ENCODE measurements around the gene NCK2. TPM values are rescaled to one million over a fixed set of nuclear protein-coding genes. Genes with fewer than 3 reads are reported as not detected.
A peak's percentile ranks its signal among the peaks of the same experiment; 100 is the strongest.

Gene NCK2
- total and polyA plus RNA-seq, 2 experiments from 2014 or later: 72.6 to 100 TPM

DNA sequence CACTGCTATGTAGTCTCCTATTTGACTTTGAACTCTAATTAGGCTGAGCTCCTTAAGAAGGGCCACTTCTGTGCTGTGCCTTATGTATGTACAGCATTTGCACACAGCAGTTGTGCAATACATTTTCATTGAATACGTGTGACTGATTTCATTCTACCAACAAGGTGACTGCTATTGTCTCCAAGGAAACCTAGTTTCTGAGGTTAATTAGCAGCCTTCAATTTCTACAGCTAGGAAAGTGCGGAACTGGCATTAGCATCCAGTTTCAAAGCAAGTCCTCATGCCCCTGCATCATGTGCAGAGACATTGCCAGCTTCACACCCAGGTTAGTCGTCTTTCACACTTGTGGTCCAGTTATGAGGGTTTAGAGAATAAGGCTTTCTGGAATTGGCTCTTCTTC lies 58.6 kb downstream of the NCK2 start:
- H2AFZ ChIP-seq: no peak overlapping the region
- DNase-seq (ENCODE audit: low spot score): no peak
- no peaks in the 10 kb centered on the region for H3K9me3 ChIP-seq (ENCODE audit: low read depth)
- H3K9me2 ChIP-seq (replicated peaks; ENCODE audit: insufficient read depth): no peaks in the 10 kb centered on the region
- H3K27ac ChIP-seq: peak overlapping the region; percentile 63
- TF ChIP-seq CTCF (IDR thresholded peaks at IDR 0.05; ENCODE audit: poor library complexity): no peak
- no peak for TF ChIP-seq EZH2phosphoT487 (IDR thresholded peaks at IDR 0.05; ENCODE audit: low read depth, severe bottlenecking, unreplicated experiment)
- no peak for TF ChIP-seq EZH2 (IDR thresholded peaks at IDR 0.05; ENCODE audit: borderline replicate concordance)
- no peak overlapping the region for H3K4me2 ChIP-seq
- no peaks in the 10 kb centered on the region for H3K27me3 ChIP-seq
- H3K79me2 ChIP-seq: peaks cover 99% of the 10 kb centered on the region
- H4K20me1 ChIP-seq (ENCODE audit: insufficient read depth, poor library complexity, severe bottlenecking): peaks cover 70% of the 10 kb centered on the region
- H3K4me3 ChIP-seq: no peak overlapping the region
- peaks cover 41% of the 10 kb centered on the region for H3K4me1 ChIP-seq (ENCODE audit: insufficient read depth)
- no peaks in the 10 kb centered on the region for H3K36me3 ChIP-seq (replicated peaks; ENCODE audit: insufficient read depth, low read depth)
- WGBS (ENCODE audit: low lambda C conversion rate, missing lambda C conversion rate): 84% methylated on average over 3 of the region's 3 CpGs

DNA sequence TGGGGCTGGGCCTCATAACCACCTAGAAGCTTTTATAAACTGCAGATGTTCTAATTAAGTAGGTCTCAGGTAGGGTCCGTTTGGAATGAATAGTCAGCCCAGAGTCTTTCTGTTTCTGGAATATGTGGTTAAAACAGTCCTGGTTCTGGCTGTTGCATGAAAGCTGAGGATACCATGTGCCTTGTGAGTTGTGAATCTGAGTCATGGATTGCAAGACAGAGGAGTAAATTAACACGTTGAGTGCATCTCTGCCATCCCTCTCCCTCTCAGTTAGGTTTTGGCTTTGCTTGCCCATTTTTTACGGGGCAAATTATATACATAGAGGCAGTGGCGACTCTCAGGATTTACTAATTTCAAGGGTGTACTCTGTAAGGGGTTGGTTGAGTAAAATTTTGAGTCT lies 59.1 kb downstream of the NCK2 start:
- 74% methylated on average over 4 of the region's 4 CpGs for WGBS (ENCODE audit: low lambda C conversion rate, missing lambda C conversion rate)
- peaks cover 99% of the 10 kb centered on the region for H3K79me2 ChIP-seq
- TF ChIP-seq EZH2phosphoT487 (IDR thresholded peaks at IDR 0.05; ENCODE audit: low read depth, severe bottlenecking, unreplicated experiment) (no peak), EZH2 (IDR thresholded peaks at IDR 0.05; ENCODE audit: borderline replicate concordance) (no peak), CTCF (IDR thresholded peaks at IDR 0.05; ENCODE audit: poor library complexity) (no peak)
- no peaks in the 10 kb centered on the region for H3K9me2 ChIP-seq (replicated peaks; ENCODE audit: insufficient read depth)
- peak overlapping the region; percentile 63 for H3K27ac ChIP-seq
- H3K36me3 ChIP-seq (replicated peaks; ENCODE audit: insufficient read depth, low read depth): no peaks in the 10 kb centered on the region
- H3K4me1 ChIP-seq (ENCODE audit: insufficient read depth): peaks cover 41% of the 10 kb centered on the region
- H4K20me1 ChIP-seq (ENCODE audit: insufficient read depth, poor library complexity, severe bottlenecking): peaks cover 70% of the 10 kb centered on the region
- H3K4me3 ChIP-seq: no peak overlapping the region
- H2AFZ ChIP-seq: no peak overlapping the region
- no peaks in the 10 kb centered on the region for H3K27me3 ChIP-seq
- no peak overlapping the region for H3K4me2 ChIP-seq
- no peak for DNase-seq (ENCODE audit: low spot score)
- H3K9me3 ChIP-seq (ENCODE audit: low read depth): no peaks in the 10 kb centered on the region

GRCh38 chr2:105804266-105804665 lies 59.6 kb downstream of the NCK2 start:
- Histone ChIP-seq H2AFZ (no peak overlapping the region), H3K9me3 (ENCODE audit: low read depth) (no peaks in the 10 kb centered on the region), H4K20me1 (ENCODE audit: insufficient read depth, poor library complexity, severe bottlenecking) (peaks cover 70% of the 10 kb centered on the region), H3K27ac (peak overlapping the region; percentile 63), H3K4me1 (ENCODE audit: insufficient read depth) (peaks cover 41% of the 10 kb centered on the region), H3K4me3 (no peak overlapping the region), H3K4me2 (no peak overlapping the region), H3K36me3 (replicated peaks; ENCODE audit: insufficient read depth, low read depth) (no peaks in the 10 kb centered on the region), H3K27me3 (no peaks in the 10 kb centered on the region), H3K79me2 (peaks cover 99% of the 10 kb centered on the region), H3K9me2 (replicated peaks; ENCODE audit: insufficient read depth) (no peaks in the 10 kb centered on the region)
- 70% methylated on average over 3 of the region's 3 CpGs for WGBS (ENCODE audit: low lambda C conversion rate, missing lambda C conversion rate)
- DNase-seq (ENCODE audit: low spot score): no peak
- TF ChIP-seq CTCF (IDR thresholded peaks at IDR 0.05; ENCODE audit: poor library complexity): no peak
- no peak for TF ChIP-seq EZH2phosphoT487 (IDR thresholded peaks at IDR 0.05; ENCODE audit: low read depth, severe bottlenecking, unreplicated experiment)
- TF ChIP-seq EZH2 (IDR thresholded peaks at IDR 0.05; ENCODE audit: borderline replicate concordance): no peak

- H3K4me2 ChIP-seq: no peak overlapping the region
- H3K9me3 ChIP-seq (ENCODE audit: low read depth): no peaks in the 10 kb centered on the region
- H3K27me3 ChIP-seq: no peaks in the 10 kb centered on the region
- 95% methylated on average over 8 of the region's 8 CpGs for WGBS (ENCODE audit: low lambda C conversion rate, missing lambda C conversion rate)
- TF ChIP-seq EZH2phosphoT487 (IDR thresholded peaks at IDR 0.05; ENCODE audit: low read depth, severe bottlenecking, unreplicated experiment) (no peak), CTCF (IDR thresholded peaks at IDR 0.05; ENCODE audit: poor library complexity) (no peak), EZH2 (IDR thresholded peaks at IDR 0.05; ENCODE audit: borderline replicate concordance) (no peak)
- peaks cover 39% of the 10 kb centered on the region for H3K4me1 ChIP-seq (ENCODE audit: insufficient read depth)
- H3K27ac ChIP-seq: no peak overlapping the region
- no peaks in the 10 kb centered on the region for H3K9me2 ChIP-seq (replicated peaks; ENCODE audit: insufficient read depth)
- H3K79me2 ChIP-seq: peaks cover 98% of the 10 kb centered on the region
- H4K20me1 ChIP-seq (ENCODE audit: insufficient read depth, poor library complexity, severe bottlenecking): peaks cover 81% of the 10 kb centered on the region
- no peak for DNase-seq (ENCODE audit: low spot score)
- no peaks in the 10 kb centered on the region for H3K36me3 ChIP-seq (replicated peaks; ENCODE audit: insufficient read depth, low read depth)
- H2AFZ ChIP-seq: no peak overlapping the region
- no peak overlapping the region for H3K4me3 ChIP-seq
Observed at GRCh38 chr2:105806996-105807395, 62.3 kb downstream of the NCK2 start.
